ACC112 (cell line): ENCODE results near the gene NSFL1C.

ENCODE experiments used
- H2AFZ ChIP-seq: fragments of 200-600 bp; sonication (generic); one replicate; pipeline ENCODE4 v1.6.0; 2017; ENCODE audit warnings: antibody characterized with exemption, low read length; ENCODE audit not compliant: unreplicated experiment
- H3K27ac ChIP-seq: fragments of 200-600 bp; sonication (generic); 2 replicates; pipeline ENCODE4 v1.5.1; 2014; ENCODE audit warnings: low read depth, mild to moderate bottlenecking, antibody characterized with exemption, low read length, moderate library complexity
- H3K27me3 ChIP-seq: fragments of 200-600 bp; sonication (generic); 2 replicates; pipeline ENCODE4 v1.6.1; 2014; ENCODE audit warnings: mild to moderate bottlenecking, antibody characterized with exemption, low read length, moderate library complexity, mixed read lengths; ENCODE audit not compliant: insufficient read depth
- H3K36me3 ChIP-seq: fragments of 200-600 bp; sonication (generic); 2 replicates; pipeline ENCODE4 v1.6.1; 2016; ENCODE audit warnings: mild to moderate bottlenecking, antibody characterized with exemption, low read length, moderate library complexity, mixed read lengths; ENCODE audit not compliant: insufficient read depth
- H3K4me1 ChIP-seq: fragments of 200-600 bp; sonication (generic); one replicate; pipeline ENCODE4 v1.6.1; 2016; ENCODE audit warnings: low read length, mixed read lengths; ENCODE audit not compliant: insufficient read depth, unreplicated experiment, control insufficient read depth
- H3K4me3 ChIP-seq: fragments of 200-600 bp; sonication (generic); 2 replicates; pipeline ENCODE4 v1.5.1; 2014; ENCODE audit warnings: mild to moderate bottlenecking, low read depth, low read length
- H3K79me2 ChIP-seq: fragments of 200-600 bp; sonication (generic); one replicate; pipeline ENCODE4 v1.6.0; 2016; ENCODE audit warnings: low read length; ENCODE audit not compliant: control insufficient read depth, unreplicated experiment, insufficient read depth

The NSFL1C gene

DNA sequence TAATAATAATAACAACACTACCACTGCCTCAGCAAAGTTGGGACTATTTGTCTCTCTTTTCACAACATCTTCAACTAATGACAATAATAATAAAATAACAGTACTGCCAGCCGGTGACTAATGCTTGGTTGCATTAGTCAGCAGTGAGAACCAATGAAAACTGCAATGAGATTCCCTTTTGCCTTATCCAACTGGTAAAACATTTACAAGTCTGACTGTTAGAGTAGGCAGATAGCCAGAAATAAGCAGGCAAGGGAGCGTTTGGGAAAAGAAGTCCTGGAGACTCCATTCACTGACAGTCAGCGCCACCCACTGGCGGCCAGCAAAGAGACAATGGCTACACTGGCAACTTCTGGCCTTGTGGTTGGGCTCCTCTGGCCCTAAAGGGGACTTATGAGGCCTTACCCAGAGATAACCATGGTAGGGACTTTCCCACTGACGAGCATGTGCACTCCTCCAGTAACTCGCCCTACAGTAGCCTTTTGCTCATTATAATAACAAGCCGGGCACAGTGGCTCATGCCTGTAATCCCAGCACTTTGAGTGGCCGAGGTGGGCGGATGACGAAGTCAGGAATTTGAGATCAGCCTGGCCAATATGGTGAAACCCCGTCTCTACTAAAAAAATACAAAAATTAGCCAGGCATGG lies 3.4 kb upstream of the NSFL1C start:
- Histone ChIP-seq H3K36me3 (no peaks in the 10 kb centered on the region), H3K27me3 (no peaks in the 10 kb centered on the region), H2AFZ (peak overlapping the region; percentile 63), H3K27ac (peak overlapping the region; percentile 84), H3K4me1 (peaks cover 28% of the 10 kb centered on the region), H3K4me3 (no peak overlapping the region; the same call in 1 of the 2 replicates), H3K79me2 (peaks cover 13% of the 10 kb centered on the region)

DNA sequence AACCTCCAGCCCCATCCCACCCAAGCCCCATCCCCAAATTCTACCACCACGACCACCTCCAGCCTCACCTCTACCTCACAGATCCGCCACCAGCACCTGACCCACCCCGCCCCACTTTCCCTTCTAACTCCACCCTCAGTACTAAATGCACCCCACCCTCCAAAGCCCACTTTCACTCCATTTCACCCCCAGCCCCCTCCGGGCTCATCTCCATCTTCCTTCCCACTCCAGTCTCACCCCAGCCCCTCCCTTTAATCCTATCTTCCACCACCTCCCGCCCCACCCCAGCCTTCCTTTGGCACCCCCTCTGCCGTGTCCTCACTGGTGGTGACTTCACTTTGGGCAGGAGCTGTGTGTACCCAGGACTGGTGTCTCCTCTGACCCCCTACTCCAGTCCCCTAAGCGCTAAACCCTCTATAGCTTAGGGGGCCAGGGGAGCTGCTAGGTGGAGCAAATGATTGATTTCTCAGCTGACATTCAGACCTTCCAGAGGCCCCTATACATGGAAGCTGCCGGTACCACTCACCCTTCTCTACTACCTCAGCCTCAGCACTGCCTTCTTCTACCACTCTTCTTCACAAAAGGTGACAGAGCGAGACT lies 2.8 kb upstream of the NSFL1C start:
- no peaks in the 10 kb centered on the region for H3K27me3 ChIP-seq
- H3K4me3 ChIP-seq, result peak overlapping the region; percentile 29; the same call in 1 of the 2 replicates
- H3K27ac ChIP-seq, result peak overlapping the region; percentile 84
- H2AFZ ChIP-seq, result peak overlapping the region; percentile 63
- H3K79me2 ChIP-seq, result peaks cover 20% of the 10 kb centered on the region
- H3K4me1 ChIP-seq, result peaks cover 34% of the 10 kb centered on the region
- H3K36me3 ChIP-seq, result no peaks in the 10 kb centered on the region

DNA sequence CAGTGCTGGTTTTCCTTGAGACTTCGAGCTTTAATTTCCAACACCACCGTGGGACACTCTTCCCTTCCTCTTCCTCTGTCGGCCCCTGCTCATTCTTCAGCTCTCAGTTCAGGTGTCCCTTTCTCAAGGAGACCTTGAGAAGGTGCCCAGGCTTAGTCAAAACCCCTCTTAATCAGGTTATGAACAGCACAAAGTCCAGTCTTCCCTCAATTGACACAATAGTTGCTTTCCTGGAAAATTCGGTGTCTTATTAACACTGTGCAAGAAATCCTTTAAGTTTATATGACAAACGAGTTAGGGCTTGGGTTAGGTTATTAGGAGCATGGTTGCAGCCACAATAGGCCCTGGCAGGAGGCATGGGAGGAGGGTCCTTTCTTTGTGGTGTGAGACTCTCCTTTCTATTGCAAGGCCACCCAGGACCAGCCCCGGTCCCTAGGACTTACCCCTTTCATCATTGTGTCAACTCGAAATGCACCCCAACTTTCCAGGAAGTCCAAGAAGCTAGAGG lies 1.5 kb upstream of the NSFL1C start:
- Histone ChIP-seq H3K4me1 (peaks cover 40% of the 10 kb centered on the region), H3K4me3 (no peak overlapping the region), H3K36me3 (peaks cover 7% of the 10 kb centered on the region; the same call in 1 of the 2 replicates), H3K27ac (no peak overlapping the region), H3K79me2 (peaks cover 32% of the 10 kb centered on the region), H2AFZ (no peak overlapping the region), H3K27me3 (no peaks in the 10 kb centered on the region)

DNA sequence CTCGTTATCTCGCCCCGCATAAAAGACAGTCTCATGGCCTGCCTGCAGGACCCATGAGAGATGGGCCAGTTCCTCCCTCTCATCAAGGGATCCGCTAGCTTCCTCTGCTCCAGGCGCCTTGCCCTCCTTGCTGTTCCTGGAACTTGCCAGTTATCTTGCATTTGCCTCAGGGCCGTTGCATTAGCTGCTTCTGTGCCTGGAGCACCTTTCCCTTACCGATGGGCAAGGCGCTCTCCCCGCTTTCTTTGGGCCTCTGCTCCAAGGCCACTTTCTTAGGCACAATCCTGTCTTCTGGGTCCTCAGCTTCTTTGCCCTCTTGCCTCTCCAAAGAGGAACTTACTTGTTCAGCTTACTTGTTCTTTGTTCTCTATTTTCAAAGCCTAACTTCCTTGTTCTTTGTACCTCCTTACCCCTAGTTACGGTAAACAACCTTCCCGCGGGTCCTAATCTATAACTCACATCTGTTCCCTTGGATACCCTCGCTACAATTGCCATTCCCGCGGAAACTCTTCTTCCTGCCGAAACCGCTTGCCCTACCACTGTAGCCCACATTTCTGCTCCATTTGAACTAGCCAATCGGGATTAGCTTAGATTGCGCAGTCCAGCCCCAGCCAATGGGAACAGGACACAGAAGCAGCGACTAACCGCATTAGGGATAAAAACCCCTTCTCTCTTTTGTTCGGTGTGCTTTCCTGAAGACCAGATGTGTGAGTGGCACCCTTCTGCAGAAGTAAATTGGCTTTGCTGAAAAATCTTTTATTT lies 887 bp upstream of the NSFL1C start:
- Histone ChIP-seq H3K4me3 (peak overlapping the region; percentile 25; the same call in 1 of the 2 replicates), H3K27ac (no peak overlapping the region), H3K27me3 (no peaks in the 10 kb centered on the region), H3K79me2 (peaks cover 38% of the 10 kb centered on the region), H2AFZ (no peak overlapping the region), H3K4me1 (peaks cover 40% of the 10 kb centered on the region), H3K36me3 (peaks cover 10% of the 10 kb centered on the region; the same call in 1 of the 2 replicates)

DNA sequence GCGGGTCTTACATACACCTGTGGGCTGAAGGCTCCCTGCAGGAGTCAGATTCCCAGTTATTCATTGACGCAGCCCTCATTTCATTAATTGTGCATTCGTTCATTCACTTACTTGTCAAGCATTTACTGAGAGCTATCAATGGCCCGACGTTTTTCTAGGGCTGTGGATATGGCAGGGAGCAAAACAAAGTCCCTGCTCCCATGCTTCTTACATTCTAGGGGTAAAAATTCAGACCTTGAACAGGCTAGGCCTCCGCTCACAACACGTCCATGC lies 369 bp upstream of the NSFL1C start:
- no peak overlapping the region for H2AFZ ChIP-seq
- peaks cover 10% of the 10 kb centered on the region; the same call in 1 of the 2 replicates for H3K36me3 ChIP-seq
- H3K79me2 ChIP-seq, result peaks cover 40% of the 10 kb centered on the region
- no peaks in the 10 kb centered on the region for H3K27me3 ChIP-seq
- peak overlapping the region; percentile 25; the same call in 1 of the 2 replicates for H3K4me3 ChIP-seq
- no peak overlapping the region for H3K27ac ChIP-seq
- peaks cover 40% of the 10 kb centered on the region for H3K4me1 ChIP-seq

DNA sequence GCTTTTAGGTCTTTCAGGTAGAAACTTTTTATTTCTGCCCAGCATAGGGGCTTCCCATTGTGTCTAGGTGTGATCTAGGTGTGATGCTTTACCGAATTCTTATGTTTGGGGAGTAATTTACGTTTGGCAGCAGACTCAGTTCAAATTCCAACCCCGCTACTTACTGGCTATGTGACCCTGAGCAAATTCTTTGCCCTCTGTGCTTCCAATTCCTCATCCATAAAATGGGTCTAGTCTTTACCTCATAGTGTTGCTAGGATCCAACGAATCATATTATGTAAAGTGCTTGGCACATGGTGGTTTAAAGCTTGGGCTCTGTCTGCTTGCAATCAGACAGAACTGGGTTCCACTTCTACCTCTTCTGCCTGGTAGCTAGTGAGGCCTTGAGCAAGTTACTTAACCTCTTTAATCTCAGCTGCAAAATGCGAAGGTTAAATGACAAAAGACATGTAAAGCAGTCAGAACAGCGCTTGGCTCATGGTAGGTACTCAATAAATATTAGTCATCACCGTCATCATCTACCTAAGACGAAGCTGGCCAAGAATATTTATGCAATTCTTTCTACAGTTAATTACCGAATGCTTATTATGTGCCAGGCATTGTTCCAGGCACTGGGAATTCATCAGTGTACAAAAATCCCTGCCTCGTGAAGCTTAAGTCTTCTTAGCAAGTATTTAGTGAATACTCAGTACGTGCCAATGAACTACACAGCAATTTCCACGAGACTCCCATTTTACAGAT lies 1.0 kb downstream of the NSFL1C start:
- H2AFZ ChIP-seq, result no peak overlapping the region
- peak overlapping the region; percentile 80; the same call in 1 of the 2 replicates for H3K27ac ChIP-seq
- peaks cover 51% of the 10 kb centered on the region for H3K79me2 ChIP-seq
- no peaks in the 10 kb centered on the region for H3K27me3 ChIP-seq
- peaks cover 10% of the 10 kb centered on the region for H3K36me3 ChIP-seq
- H3K4me3 ChIP-seq, result peak overlapping the region; percentile 92
- H3K4me1 ChIP-seq, result peaks cover 36% of the 10 kb centered on the region

DNA sequence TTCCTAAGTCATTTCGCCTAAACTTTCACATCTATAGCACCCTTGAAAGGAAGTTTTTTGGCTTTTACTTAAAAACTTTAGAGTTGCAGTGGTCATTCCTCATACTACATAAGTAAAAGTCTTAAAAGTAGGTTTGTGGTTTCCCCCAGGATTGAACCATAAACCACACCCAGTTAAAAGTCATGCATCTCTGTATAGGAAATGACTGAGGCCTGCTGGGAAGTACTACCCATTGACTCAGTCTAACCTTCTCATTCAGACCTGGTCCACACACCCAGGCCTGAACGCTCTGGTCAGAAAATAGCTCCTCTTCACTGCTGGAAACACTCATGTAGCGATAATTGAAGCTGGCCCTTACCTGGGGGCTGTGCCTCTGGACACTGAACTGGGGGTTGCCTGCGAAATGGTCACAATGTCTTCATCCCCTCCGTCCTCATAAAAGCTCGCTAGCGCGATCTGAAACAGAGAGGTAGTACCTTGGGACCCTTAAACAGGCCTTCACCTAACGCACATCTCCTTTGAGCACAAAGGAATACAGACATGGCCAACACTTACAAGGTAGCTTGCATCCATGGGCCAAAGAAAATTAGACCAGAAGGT lies 2.6 kb downstream of the NSFL1C start:
- H3K27me3 ChIP-seq, result no peaks in the 10 kb centered on the region
- H3K4me1 ChIP-seq, result peaks cover 27% of the 10 kb centered on the region
- no peak overlapping the region for H3K27ac ChIP-seq
- H3K79me2 ChIP-seq, result peaks cover 59% of the 10 kb centered on the region
- H2AFZ ChIP-seq, result no peak overlapping the region
- peaks cover 23% of the 10 kb centered on the region for H3K36me3 ChIP-seq
- H3K4me3 ChIP-seq, result no peak overlapping the region; the same call in 1 of the 2 replicates

DNA sequence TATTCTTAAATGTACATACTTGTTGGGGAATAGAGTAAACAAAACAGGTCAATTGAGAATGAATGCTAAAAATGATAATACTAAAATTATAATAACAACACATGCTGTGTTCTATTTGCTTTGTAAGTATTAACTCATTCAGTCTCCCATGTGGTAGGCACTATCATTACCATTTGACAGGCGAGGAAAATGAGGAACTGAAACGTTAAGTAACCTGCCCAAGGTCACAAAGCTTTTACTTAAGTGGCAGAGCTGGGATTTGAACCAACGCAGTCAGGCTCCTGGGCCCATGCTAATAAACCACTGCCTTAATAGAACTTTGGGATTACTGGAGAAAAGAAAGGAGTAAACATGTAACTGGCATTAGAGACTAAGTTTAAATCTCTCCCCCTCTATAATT lies 3.8 kb downstream of the NSFL1C start:
- no peaks in the 10 kb centered on the region for H3K27me3 ChIP-seq
- H3K27ac ChIP-seq, result no peak overlapping the region
- no peak overlapping the region for H3K4me3 ChIP-seq
- H3K4me1 ChIP-seq, result peaks cover 23% of the 10 kb centered on the region
- H3K36me3 ChIP-seq, result peaks cover 28% of the 10 kb centered on the region
- H2AFZ ChIP-seq, result no peak overlapping the region
- H3K79me2 ChIP-seq, result peaks cover 59% of the 10 kb centered on the region

DNA sequence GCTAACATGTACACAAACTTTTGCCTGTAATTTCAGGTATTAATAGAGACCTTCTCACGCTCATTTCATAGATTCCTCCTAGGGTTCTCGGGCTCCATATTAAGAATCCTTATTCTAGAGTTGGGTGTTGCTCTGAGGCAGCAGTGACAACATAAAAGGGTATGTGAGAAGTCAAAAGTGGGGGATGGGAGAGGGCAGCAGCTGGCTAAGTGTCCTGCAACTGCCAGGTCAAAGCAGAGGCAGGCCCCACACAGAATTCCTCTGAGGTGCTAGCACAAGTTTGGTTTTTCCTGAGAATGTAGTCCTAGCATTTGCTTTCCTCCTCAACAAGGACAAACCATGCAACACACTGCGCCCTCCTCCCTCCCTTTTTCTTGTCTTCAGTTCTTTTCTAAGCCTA lies 4.6 kb downstream of the NSFL1C start:
- Histone ChIP-seq H3K4me3 (no peak overlapping the region), H3K36me3 (peaks cover 34% of the 10 kb centered on the region), H3K4me1 (peaks cover 20% of the 10 kb centered on the region), H3K27me3 (no peaks in the 10 kb centered on the region), H3K79me2 (peaks cover 59% of the 10 kb centered on the region), H2AFZ (no peak overlapping the region), H3K27ac (no peak overlapping the region)

DNA sequence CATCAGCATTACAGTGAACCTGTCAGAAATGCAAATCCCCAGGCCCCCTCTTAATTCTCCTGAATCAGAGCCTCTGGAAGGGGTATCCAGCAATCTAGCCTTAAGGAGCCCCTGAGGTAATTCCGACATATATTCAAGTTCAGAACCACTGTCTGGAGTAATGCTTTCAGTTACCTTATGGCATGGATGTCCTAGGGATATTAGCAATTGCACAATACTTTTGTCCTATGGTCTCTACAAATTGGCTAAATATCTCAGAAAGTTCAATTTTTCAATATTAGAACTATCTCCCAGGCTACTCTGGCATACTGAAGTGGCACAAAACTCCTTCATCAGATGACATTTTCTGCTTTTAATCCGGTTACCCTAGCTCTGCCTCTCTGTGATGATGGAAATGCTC lies 6.4 kb downstream of the NSFL1C start:
- H3K27ac ChIP-seq, result no peak overlapping the region
- H3K4me3 ChIP-seq, result no peak overlapping the region
- H2AFZ ChIP-seq, result no peak overlapping the region
- peaks cover 51% of the 10 kb centered on the region for H3K36me3 ChIP-seq
- H3K79me2 ChIP-seq, result peaks cover 51% of the 10 kb centered on the region
- no peaks in the 10 kb centered on the region for H3K27me3 ChIP-seq
- peaks cover 14% of the 10 kb centered on the region for H3K4me1 ChIP-seq
